SU-DHL-6 (cell line): ENCODE measurements around the gene ARMC10.

ENCODE experiments used
- H2AFZ ChIP-seq: fragments of 200-600 bp; sonication (generic); 2 replicates; pipeline ENCODE4 v1.6.1; 2014; ENCODE audit warnings: low read depth, mild to moderate bottlenecking, moderate library complexity, mixed read lengths, antibody characterized with exemption, low read length; ENCODE audit not compliant: severe bottlenecking
- H3F3A ChIP-seq: fragments of 200-600 bp; shearing (Covaris generic); 2 replicates; pipeline ENCODE4 v1.6.0; 2016; ENCODE audit warnings: antibody characterized with exemption, mild to moderate bottlenecking; ENCODE audit not compliant: insufficient read depth
- H3K27ac ChIP-seq: fragments of 200-600 bp; sonication (generic); 2 replicates; pipeline ENCODE4 v1.5.1; 2016; ENCODE audit warnings: low read depth, mild to moderate bottlenecking, low read length, moderate library complexity, mixed read lengths
- H3K27me3 ChIP-seq: fragments of 200-600 bp; sonication (generic), shearing (Covaris generic); 2 replicates; pipeline ENCODE4 v1.6.0; 2014; ENCODE audit warnings: mild to moderate bottlenecking, low read length
- H3K36me3 ChIP-seq: fragments of 200-600 bp; sonication (generic); 2 replicates; pipeline ENCODE4 v1.6.1; 2014; ENCODE audit warnings: mild to moderate bottlenecking, low read length, mixed read lengths
- H3K4me2 ChIP-seq: fragments of 300-600, 200-600 bp; shearing (Covaris generic), sonication (generic); 2 replicates; pipeline ENCODE4 v1.6.0; 2014; ENCODE audit warnings: low read length, low read depth, mild to moderate bottlenecking; ENCODE audit not compliant: poor library complexity, severe bottlenecking
- H3K4me3 ChIP-seq: fragments of 200-600 bp; sonication (generic); 2 replicates; pipeline ENCODE4 v1.5.1; 2014; ENCODE audit warnings: antibody characterized with exemption, low read length, mild to moderate bottlenecking, mixed read lengths; ENCODE audit not compliant: insufficient read depth, poor library complexity, severe bottlenecking
- H3K79me2 ChIP-seq: fragments of 200-600 bp; sonication (generic); 2 replicates; pipeline ENCODE4 v1.6.1; 2014; ENCODE audit warnings: mild to moderate bottlenecking, low read length, moderate library complexity; ENCODE audit not compliant: insufficient read depth
- H3K9ac ChIP-seq: fragments of 200-600 bp; sonication (generic); 2 replicates; pipeline ENCODE4 v1.7.0; 2014; ENCODE audit warnings: mild to moderate bottlenecking, low read length
- H3K9me2 ChIP-seq: fragments of 200-600 bp; sonication (generic); replicated peaks from 2 replicates; pipeline ENCODE4 v1.6.1; 2014; ENCODE audit warnings: low read length; ENCODE audit not compliant: insufficient read depth
- H3K9me3 ChIP-seq: fragments of 200-600 bp; sonication (generic); 2 replicates; pipeline ENCODE4 v1.6.1; 2014; ENCODE audit warnings: low read length, mixed read lengths; ENCODE audit not compliant: insufficient read depth
- H4K20me1 ChIP-seq: fragments of 200-600 bp; sonication (generic); 2 replicates; pipeline ENCODE4 v1.6.1; 2014; ENCODE audit warnings: low read depth, mild to moderate bottlenecking, antibody characterized with exemption, low read length, moderate library complexity, mixed read lengths
- CTCF ChIP-seq: fragments of 200-600 bp; sonication (generic); IDR thresholded peaks from one replicate; pipeline ENCODE4 v1.5.1; 2017; ENCODE audit warnings: antibody characterized with exemption, mild to moderate bottlenecking, low read length, moderate library complexity; ENCODE audit not compliant: insufficient read depth, poor library complexity, severe bottlenecking
- EZH2phosphoT487 ChIP-seq: fragments of 200-600 bp; sonication (generic), shearing (Covaris generic); conservative IDR thresholded peaks from 2 replicates; pipeline ENCODE4 v1.6.1; 2018; ENCODE audit warnings: mild to moderate bottlenecking, antibody characterized with exemption, low read length, moderate library complexity, mixed read lengths

ARMC10 gene

GRCh38 chr7:103068414-103069403 lies 6.2 kb upstream of the ARMC10 start:
- no peaks in the 10 kb centered on the region for H3K27me3 ChIP-seq
- no peak overlapping the region for H3K4me3 ChIP-seq
- no peaks in the 10 kb centered on the region for H3K9me3 ChIP-seq
- H3F3A ChIP-seq: no peaks in the 10 kb centered on the region
- H3K4me2 ChIP-seq: no peak overlapping the region
- no peaks in the 10 kb centered on the region for H3K9me2 ChIP-seq
- H3K27ac ChIP-seq: no peak overlapping the region
- TF ChIP-seq EZH2phosphoT487 (no peak), CTCF (no peak)
- no peak overlapping the region for H3K9ac ChIP-seq
- no peaks in the 10 kb centered on the region for H3K36me3 ChIP-seq
- no peak overlapping the region for H2AFZ ChIP-seq
- H3K79me2 ChIP-seq: no peaks in the 10 kb centered on the region
- H4K20me1 ChIP-seq: no peaks in the 10 kb centered on the region

GRCh38 chr7:103071000-103071399 lies 3.9 kb upstream of the ARMC10 start:
- Histone ChIP-seq H3K9me3 (no peaks in the 10 kb centered on the region), H3K4me3 (no peak overlapping the region), H3K79me2 (peaks cover 6% of the 10 kb centered on the region), H3K27ac (no peak overlapping the region), H3K9me2 (no peaks in the 10 kb centered on the region), H3K36me3 (no peaks in the 10 kb centered on the region), H3K9ac (no peak overlapping the region), H3F3A (peaks cover 6% of the 10 kb centered on the region; the same call in 1 of the 2 replicates), H3K27me3 (no peaks in the 10 kb centered on the region), H4K20me1 (no peaks in the 10 kb centered on the region), H3K4me2 (no peak overlapping the region), H2AFZ (no peak overlapping the region)
- TF ChIP-seq EZH2phosphoT487 (no peak), CTCF (no peak)

DNA sequence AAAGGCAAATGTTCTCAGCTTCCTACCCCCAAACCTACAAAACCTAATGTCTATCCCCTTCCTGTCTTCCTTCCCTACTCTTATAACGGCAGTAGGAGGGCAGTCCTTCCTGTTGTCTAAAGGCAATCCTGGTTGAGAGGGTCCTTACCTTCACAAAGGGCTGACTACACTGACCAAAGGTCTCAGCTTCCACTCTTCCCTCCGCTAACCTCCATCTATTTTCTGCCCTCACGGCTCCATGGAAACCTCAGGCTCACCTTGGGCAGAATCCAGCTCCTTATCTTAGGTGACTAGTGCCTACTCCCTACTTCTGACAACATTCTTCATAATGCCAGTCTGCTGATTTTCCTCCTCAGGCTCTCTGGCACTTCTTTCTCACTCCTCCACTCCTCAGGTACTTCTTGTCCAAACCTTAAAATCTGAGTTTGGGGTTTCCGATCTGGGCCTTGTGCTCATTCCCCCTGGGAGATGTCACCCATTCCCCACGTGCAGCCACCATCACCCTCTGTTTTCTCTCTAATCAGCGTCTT lies 886 bp upstream of the ARMC10 start:
- TF ChIP-seq CTCF (no peak), EZH2phosphoT487 (no peak)
- Histone ChIP-seq H3K9ac (peak overlapping the region; percentile 71), H3F3A (peaks cover 7% of the 10 kb centered on the region; the same call in 1 of the 2 replicates), H3K4me3 (peak overlapping the region; percentile 74), H2AFZ (peak overlapping the region; percentile 45), H3K36me3 (no peaks in the 10 kb centered on the region), H3K9me2 (no peaks in the 10 kb centered on the region), H3K79me2 (peaks cover 19% of the 10 kb centered on the region), H3K9me3 (no peaks in the 10 kb centered on the region), H3K4me2 (peak overlapping the region; percentile 70), H3K27ac (no peak overlapping the region), H3K27me3 (no peaks in the 10 kb centered on the region), H4K20me1 (no peaks in the 10 kb centered on the region)
